Effector CD4-positive, alpha-beta T cell (primary cell): ENCODE results near the gene ARAP1.
A peak's percentile ranks its signal among the peaks of the same experiment; 100 is the strongest.

Source experiments
- DNase-seq: peaks from one replicate; pipeline ENCODE4 v3.0.0-alpha.2; 2020

Gene ARAP1

GRCh38 chr11:72721689-72722049 lies 30.5 kb downstream of the ARAP1 start:
- peak; percentile 29 for DNase-seq

- DNase-seq, result no peak
Observed at GRCh38 chr11:72721276-72721675, 30.9 kb downstream of the ARAP1 start.

- DNase-seq, result no peak
Observed at GRCh38 chr11:72720784-72721183, 31.4 kb downstream of the ARAP1 start.

DNA sequence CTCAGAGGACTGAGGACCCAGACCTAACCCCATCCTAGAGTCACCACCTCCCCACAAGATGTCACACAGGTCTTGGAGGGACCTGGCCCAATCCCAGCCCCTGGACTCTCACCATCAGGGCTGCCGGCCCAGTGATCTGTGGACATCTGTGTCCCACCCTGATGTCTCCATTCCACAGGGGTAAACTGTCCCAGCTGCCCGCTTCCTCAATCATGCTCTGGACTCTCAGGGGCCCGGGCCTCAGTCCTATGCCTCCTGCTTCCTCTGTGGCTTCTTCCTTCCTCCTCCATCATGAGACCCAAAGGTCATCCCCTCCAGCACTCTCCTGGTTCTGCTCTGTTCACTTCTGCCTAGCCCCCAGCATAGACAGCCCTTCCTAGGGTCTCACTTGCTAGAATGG lies 32.2 kb downstream of the ARAP1 start:
- DNase-seq, result no peak

DNA sequence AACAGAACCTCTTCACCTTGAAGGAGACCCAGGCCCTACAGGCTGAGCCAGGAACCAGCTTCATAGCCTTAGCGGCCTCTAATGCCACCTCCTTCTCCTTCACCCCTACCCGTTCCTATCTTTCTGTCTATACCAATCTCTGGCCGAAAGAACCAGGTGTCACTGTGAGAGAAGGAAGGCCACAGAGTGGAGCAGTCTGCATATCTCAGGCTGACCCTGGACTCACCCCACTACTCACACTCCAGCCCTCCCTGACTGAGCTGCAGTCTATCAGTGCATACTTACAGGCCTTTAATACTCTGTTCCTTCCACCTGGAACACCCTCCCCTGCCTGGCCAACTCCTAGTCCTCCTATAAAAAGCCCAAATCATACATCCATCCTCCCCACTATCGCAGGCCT lies 32.7 kb downstream of the ARAP1 start:
- no peak for DNase-seq

- no peak for DNase-seq
Observed at GRCh38 chr11:72719144-72719543, 33.1 kb downstream of the ARAP1 start.

GRCh38 chr11:72718101-72718501 lies 34.1 kb downstream of the ARAP1 start:
- DNase-seq, result no peak

DNA sequence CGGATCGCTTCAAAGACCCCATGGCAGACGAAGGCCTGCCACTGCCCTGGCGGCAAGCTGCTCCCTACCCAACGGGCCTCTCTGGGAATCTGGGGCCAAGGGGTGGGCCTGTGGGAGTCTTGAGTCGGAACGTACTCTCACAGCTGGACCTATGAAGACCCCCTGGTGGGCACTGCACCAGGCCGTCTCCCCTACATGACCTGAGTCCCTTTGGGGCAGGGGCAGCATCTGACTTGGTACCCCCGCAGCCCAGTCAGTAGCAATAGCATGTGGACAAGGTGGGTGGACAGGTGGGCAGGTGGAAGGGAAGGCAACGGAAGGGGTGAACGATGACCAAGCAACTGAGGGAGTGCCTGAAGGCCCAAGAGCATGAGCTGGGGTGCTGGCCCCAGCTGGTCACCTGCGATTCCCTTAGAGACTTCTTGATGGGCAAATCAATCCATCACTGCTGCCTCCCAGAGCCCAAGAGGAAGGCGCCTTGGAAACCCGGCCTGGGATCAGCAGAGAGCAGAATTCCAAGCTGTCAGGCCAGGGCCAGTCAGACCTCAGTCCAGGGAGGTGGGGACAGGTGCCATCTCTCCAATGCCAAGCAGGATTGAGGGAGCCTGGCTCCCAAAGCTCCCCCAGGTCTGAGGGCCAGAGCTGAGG lies 35.3 kb downstream of the ARAP1 start:
- no peak for DNase-seq

DNA sequence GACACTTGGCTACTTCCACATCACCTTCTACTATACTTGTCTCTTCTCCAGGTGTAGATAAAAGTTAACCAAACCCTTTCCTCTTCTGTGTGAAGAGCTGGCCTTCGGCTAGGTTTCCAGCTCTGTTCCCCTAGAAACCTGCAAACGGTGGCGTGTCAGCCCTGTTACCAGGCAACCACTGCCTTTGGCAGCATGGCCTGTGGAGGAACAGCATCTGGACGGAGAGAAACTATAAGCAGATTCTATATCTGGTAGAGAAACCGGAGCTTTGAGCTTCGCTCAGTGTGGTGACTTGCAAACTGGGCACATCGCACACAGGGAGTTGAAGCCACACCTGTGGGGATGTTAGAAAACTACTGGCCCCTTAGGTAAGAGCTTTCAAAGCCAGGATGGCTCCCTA lies 35.9 kb downstream of the ARAP1 start:
- DNase-seq, result no peak

- no peak for DNase-seq
Observed at GRCh38 chr11:72712841-72713240, 39.4 kb downstream of the ARAP1 start.

DNA sequence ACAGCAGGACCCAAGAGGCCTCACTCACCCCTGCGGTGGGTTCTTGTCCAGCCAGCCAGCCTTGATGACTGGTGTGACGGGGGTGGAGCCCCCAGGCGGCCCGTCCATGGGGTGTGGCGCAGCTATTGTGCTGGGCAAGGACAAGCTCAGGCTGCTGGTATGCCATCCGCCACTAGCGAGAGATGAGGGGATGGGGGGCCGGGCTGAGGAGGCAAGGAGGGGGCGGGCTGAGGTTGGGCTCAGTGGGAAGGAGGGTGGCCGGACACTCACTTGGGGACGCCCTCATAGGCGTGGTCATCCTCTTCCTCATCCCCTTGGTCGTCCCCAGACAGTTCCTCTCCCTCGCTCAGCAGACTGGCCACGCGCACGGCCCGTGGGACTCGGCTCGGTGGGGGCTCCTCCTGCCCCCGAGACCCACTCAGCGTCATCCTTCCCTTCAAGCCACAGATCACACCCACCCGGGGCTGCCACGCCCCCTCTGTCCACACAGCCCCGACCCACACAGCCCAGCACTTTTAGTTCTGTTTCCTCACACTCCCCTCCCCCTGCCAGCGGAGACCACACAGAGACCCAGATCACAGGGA lies 39.9 kb downstream of the ARAP1 start:
- DNase-seq, result no peak

DNA sequence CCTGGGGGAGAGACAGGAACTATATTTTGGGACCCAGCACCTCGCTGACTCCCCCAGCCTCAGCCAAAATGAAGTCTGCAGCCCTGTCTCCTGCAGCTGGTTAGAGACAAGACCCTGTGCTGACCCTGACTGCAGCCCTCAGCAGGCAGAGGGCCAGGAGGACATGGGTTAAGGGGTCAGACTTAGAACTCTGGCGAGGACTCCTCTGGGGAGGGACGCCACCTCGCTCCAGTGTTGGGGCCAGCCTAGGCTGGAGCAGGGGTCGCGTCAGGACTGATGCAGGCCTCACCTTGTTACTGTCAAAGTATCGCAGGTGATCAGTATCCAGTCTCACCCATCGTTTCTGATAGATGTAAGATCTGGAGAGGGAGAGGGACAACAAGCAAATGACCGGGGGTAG lies 41.1 kb downstream of the ARAP1 start:
- no peak for DNase-seq

- no peak for DNase-seq
Observed at GRCh38 chr11:72710278-72710677, 41.9 kb downstream of the ARAP1 start.

- no peak for DNase-seq
Observed at GRCh38 chr11:72709478-72710238, 42.5 kb downstream of the ARAP1 start.

- DNase-seq, result no peak
Observed at GRCh38 chr11:72707032-72707431, 45.2 kb downstream of the ARAP1 start.

DNA sequence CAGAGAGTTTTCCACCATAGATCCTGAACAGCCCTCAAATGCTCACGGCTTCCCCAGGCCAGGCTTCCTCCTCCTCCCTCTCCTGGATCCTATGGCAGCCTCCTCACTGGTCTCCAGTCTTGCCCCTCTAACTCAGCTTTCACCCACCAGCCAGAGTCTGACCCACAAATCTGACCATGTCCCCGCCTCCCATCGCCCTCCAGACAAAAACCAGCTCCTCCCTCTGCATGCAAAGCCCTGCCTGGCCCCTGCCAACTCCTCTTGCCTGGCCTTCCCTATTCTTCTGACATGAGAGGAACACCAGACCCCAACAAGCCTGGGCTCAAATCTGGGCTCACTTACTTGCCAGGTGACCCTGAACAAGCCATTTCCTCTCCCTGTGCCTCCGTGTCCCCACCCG lies 45.6 kb downstream of the ARAP1 start:
- DNase-seq, result no peak

GRCh38 chr11:72705442-72706365 lies 46.5 kb downstream of the ARAP1 start:
- no peak for DNase-seq

GRCh38 chr11:72704783-72705265 lies 47.4 kb downstream of the ARAP1 start:
- DNase-seq, result no peak

GRCh38 chr11:72704028-72704782 lies 48.0 kb downstream of the ARAP1 start:
- DNase-seq, result no peak

- no peak for DNase-seq
Observed at GRCh38 chr11:72703267-72704008, 48.8 kb downstream of the ARAP1 start.

GRCh38 chr11:72702577-72703241 lies 49.5 kb downstream of the ARAP1 start:
- no peak for DNase-seq
